DND-41 (cell line): Measurements from ENCODE around the gene RGS13.

Source experiments
- EZH2 ChIP-seq: IDR thresholded peaks from 3 replicates; pipeline ENCODE4 v1.6.1; 2012; ENCODE audit warnings: borderline replicate concordance, low read depth, mild to moderate bottlenecking, moderate library complexity, low read length, inconsistent platforms; ENCODE audit not compliant: severe bottlenecking
- TF ChIP-seq, protein P1 (sequence below): IDR thresholded peaks from 2 replicates; pipeline ENCODE4 v1.5.1; 2012; ENCODE audit warnings: borderline replicate concordance, low read length, moderate library complexity, mild to moderate bottlenecking; ENCODE audit not compliant: poor library complexity, severe bottlenecking; ENCODE audit errors: extremely low read depth

DNA sequence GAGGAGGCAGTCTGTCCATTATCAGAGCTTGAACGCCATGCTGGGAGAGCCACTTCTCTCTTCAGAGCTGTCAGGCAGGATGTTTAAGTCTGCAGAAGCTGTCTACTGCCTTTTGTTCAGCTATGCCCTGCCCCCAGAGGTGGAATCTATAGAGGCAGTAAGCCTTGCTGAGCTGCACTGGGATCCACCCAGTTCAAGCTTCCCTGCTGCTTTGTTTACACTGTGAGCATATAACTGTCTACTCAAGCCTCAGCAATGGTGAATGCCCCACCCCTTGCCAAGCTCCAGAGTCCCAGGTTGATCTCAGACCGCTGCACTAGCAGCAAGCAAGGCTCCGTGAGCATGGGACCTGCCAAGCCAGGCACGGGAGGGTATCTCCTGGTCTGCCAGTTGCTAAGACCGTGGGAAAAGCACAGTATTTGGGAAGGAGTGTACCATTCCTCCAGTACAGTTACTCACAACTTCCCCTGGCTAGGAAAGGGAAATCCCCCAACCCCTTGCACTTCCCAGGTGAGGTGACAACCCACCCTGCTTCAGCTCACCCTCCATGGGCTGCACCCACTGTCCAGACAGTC is 32.5 kb downstream of the RGS13 start:
- no peak for TF ChIP-seq EZH2
- TF ChIP-seq, protein P1, sequence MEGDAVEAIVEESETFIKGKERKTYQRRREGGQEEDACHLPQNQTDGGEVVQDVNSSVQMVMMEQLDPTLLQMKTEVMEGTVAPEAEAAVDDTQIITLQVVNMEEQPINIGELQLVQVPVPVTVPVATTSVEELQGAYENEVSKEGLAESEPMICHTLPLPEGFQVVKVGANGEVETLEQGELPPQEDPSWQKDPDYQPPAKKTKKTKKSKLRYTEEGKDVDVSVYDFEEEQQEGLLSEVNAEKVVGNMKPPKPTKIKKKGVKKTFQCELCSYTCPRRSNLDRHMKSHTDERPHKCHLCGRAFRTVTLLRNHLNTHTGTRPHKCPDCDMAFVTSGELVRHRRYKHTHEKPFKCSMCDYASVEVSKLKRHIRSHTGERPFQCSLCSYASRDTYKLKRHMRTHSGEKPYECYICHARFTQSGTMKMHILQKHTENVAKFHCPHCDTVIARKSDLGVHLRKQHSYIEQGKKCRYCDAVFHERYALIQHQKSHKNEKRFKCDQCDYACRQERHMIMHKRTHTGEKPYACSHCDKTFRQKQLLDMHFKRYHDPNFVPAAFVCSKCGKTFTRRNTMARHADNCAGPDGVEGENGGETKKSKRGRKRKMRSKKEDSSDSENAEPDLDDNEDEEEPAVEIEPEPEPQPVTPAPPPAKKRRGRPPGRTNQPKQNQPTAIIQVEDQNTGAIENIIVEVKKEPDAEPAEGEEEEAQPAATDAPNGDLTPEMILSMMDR = no peak
